HG03139 (cell line): ENCODE measurements around the gene CCDC142.
"Not testable (repeated sequence)": the region's sequence is repeated elsewhere in the genome, so short reads cannot be mapped to it uniquely, and the experiment has no call there.

Experiments
- ATAC-seq: cut with Tn5 transposase; IDR thresholded peaks from one replicate; pipeline ENCODE4 v1.9.1; 2021; ENCODE audit not compliant: unreplicated experiment

The CCDC142 gene

GRCh38 chr2:74472086-74472944 lies 10.5 kb downstream of the CCDC142 start, which contains the start of gene MRPL53:
TSS of gene MRPL53 (minus strand) at chr2:74472680. CDS start at chr2:74472660, 20 bp downstream.
- ATAC-seq, result peak; percentile 86

- ATAC-seq, result no peak
These were observed 11.3 kb downstream of the CCDC142 start for GRCh38 chr2:74471332-74472065.

- ATAC-seq, result not testable (repeated sequence)
These were observed 12.1 kb downstream of the CCDC142 start for GRCh38 chr2:74470742-74471141.

GRCh38 chr2:74464406-74464805 lies 18.4 kb downstream of the CCDC142 start:
- ATAC-seq, result no peak

GRCh38 chr2:74462786-74463105 lies 20.1 kb downstream of the CCDC142 start:
- ATAC-seq, result no peak

- no peak for ATAC-seq
These were observed 20.6 kb downstream of the CCDC142 start for GRCh38 chr2:74462054-74462785.

DNA sequence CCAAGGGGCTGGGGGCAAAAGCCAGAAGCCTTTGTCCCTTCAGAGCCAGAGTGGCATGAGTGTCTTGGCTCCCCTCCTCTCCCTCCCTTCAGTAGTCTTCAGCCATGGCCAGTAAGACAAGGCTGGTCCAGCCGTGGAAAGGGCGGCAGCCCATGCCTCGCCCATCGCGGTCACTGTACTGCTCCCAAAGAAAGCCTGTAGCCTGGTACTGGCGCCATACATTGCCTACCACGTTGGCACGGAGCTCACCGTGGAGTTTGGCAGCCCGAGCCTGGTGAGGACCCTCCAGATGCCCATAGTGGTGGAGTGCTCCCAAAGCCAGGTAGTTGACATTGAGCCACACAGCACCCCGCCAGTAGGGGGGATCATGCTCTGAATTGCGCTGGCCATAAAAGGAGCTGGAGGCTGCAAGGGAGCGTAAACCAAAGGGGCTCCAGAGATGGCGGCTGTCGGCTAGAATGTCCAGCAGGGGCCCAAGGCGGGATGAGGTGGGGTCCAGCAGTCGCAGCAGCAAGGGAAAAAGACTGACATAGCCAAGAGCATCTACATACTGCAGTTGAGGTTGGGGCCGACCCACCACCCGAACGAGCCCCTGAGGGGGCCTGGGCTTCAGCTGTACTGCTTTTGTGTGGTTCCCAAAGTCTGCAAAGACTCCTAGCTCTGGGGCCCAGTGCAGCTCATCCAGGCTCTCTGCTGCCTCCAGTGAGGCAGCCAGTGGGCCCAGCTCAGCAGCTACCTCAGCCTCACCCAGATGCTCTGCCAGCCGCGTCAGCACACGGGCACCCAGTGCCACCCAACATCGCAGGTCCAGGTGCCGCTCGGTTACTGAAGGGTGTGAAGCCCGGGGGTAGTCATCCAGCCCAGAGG lies 21.4 kb downstream of the CCDC142 start:
- no peak for ATAC-seq

- ATAC-seq, result not testable (repeated sequence)
These were observed 22.6 kb downstream of the CCDC142 start for GRCh38 chr2:74460187-74460586.

- ATAC-seq, result not testable (repeated sequence)
These were observed 23.2 kb downstream of the CCDC142 start for GRCh38 chr2:74459503-74460118.

GRCh38 chr2:74458938-74459363 lies 23.8 kb downstream of the CCDC142 start:
- no peak for ATAC-seq

GRCh38 chr2:74458132-74458937 lies 24.5 kb downstream of the CCDC142 start, which contains the start of gene WBP1:
TSS of gene WBP1 (plus strand) at chr2:74458438. CDS start at chr2:74458603, 165 bp downstream.
- ATAC-seq, result peak; percentile 81

- ATAC-seq, result peak; percentile 25
These were observed 25.2 kb downstream of the CCDC142 start for GRCh38 chr2:74457549-74458131.

GRCh38 chr2:74457129-74457548 lies 25.7 kb downstream of the CCDC142 start:
- no peak for ATAC-seq

GRCh38 chr2:74454654-74455511 lies 27.9 kb downstream of the CCDC142 start, which contains the start of gene INO80B:
TSS of gene INO80B (plus strand) at chr2:74455087. CDS start at chr2:74455117, 30 bp downstream.
- peak; percentile 35 for ATAC-seq

GRCh38 chr2:74450570-74451190 lies 32.1 kb downstream of the CCDC142 start:
- ATAC-seq, result no peak

DNA sequence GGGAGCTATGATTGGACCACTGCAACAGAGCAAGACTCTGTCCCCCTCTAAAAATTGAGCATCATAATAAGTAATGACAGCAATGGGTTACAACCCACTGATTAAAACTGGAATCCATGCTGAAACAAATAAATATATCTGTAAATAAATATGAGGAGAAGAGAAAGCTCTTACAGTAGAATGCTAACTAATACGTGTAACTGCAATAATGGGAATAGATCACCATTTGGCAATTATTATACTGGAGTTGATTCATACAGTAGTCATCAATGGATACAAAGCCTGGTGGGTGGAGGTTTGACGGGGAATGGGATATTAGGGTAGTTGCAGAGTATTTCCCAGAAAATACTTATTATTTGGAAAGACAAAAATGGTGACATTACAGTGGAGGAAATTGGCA lies 34.0 kb downstream of the CCDC142 start:
- ATAC-seq, result no peak
